Neural progenitor cell (in vitro differentiated cells): ENCODE results near the gene RASSF4.

ENCODE experiments used
- EZH2 ChIP-seq: fragments of 200-600 bp; sonication (generic); IDR thresholded peaks from 2 replicates; pipeline ENCODE4 v1.6.1; 2017; ENCODE audit warnings: antibody characterized with exemption, mild to moderate bottlenecking, moderate library complexity
- EZH2phosphoT487 ChIP-seq: fragments of 200-600 bp; sonication (generic); IDR thresholded peaks from 2 replicates; pipeline ENCODE4 v1.6.1; 2017; ENCODE audit warnings: antibody characterized with exemption
- TF ChIP-seq, protein P1 (sequence below): fragments of 200-600 bp; sonication (generic); IDR thresholded peaks from 2 replicates; pipeline ENCODE4 v1.5.1; 2017; ENCODE audit warnings: antibody characterized with exemption, mild to moderate bottlenecking

GRCh38 chr10:45000752-45001380 is 41.3 kb downstream of the RASSF4 start, which contains the start of gene ZNF22:
- TF ChIP-seq, protein P1, sequence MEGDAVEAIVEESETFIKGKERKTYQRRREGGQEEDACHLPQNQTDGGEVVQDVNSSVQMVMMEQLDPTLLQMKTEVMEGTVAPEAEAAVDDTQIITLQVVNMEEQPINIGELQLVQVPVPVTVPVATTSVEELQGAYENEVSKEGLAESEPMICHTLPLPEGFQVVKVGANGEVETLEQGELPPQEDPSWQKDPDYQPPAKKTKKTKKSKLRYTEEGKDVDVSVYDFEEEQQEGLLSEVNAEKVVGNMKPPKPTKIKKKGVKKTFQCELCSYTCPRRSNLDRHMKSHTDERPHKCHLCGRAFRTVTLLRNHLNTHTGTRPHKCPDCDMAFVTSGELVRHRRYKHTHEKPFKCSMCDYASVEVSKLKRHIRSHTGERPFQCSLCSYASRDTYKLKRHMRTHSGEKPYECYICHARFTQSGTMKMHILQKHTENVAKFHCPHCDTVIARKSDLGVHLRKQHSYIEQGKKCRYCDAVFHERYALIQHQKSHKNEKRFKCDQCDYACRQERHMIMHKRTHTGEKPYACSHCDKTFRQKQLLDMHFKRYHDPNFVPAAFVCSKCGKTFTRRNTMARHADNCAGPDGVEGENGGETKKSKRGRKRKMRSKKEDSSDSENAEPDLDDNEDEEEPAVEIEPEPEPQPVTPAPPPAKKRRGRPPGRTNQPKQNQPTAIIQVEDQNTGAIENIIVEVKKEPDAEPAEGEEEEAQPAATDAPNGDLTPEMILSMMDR, result no peak
- TF ChIP-seq EZH2phosphoT487, result no peak
- TF ChIP-seq EZH2, result no peak
